ENCODE results near the gene GPBP1L1. TPM values are rescaled to one million over a fixed set of nuclear protein-coding genes. Genes with fewer than 3 reads are reported as not detected.

Gene GPBP1L1
- total and polyA plus RNA-seq, 7 donors, result 77.5 to 142 (median 109) TPM

DNA sequence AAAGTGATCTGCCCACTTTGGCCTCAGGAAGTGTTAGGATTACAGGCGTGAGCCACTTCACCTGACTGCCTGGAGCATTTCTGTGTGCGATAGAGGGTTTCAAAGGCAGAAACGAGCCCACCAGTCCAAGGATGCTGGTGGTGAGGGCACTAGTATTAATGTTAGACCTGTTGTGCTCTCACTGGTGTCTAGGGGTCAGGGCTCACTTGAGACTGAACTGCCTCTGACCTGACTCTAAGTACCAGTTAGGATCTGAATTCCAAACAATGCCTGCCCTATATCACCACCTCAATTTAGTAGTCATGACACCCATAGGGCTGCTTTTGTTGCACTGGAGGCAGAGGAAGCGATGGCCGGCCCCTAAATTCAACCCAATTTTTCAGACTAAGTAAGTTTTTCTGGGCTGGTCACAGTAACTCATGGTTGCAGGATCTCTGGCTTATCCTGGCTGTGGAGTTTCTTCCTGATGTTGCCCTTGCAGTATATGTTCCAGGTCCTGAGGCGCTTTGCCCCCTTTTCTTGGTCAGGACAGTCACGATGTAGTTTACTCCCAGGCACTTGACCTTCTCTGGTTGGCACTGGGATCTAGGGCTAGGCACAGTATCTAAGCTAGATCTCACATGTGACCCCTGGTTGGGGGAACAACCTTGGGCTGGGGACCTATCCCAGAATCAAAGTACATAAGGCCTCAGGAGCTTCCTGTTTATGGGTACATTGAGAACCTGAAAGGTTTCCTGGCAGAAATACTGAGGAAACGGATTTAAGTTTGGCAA is 67.0 kb downstream of the GPBP1L1 start:
- no peak for DNase-seq
- intact Hi-C loops (cut with DNase I), result no loop called here
- Histone ChIP-seq H3K4me3 (no peak overlapping the region), H3K9me3 (no peaks in the 10 kb centered on the region), H3K27me3 (no peaks in the 10 kb centered on the region), H3K4me1 (peaks cover 0 to 20% (median 13%) of the 10 kb centered on the region in 4 donors), H3K36me3 (peaks cover 17 to 43% (median 39%) of the 10 kb centered on the region in 4 donors), H3K27ac (peak overlapping the region; percentile 17 to 33 (median 28))
- 65 to 66% methylated on average over 8 of the region's 8 CpGs for WGBS, 2 donors
- no peak for TF ChIP-seq CTCF (IDR thresholded peaks at IDR 0.05)
- peak in 1 of 4 donors; percentile 63 for TF ChIP-seq EP300 (IDR thresholded peaks at IDR 0.05)
- TF ChIP-seq POLR2A (IDR thresholded peaks at IDR 0.05), result no peak
- TF ChIP-seq POLR2AphosphoS5 (IDR thresholded peaks at IDR 0.05), result peak in 2 of 4 donors; percentile 4 to 23

DNA sequence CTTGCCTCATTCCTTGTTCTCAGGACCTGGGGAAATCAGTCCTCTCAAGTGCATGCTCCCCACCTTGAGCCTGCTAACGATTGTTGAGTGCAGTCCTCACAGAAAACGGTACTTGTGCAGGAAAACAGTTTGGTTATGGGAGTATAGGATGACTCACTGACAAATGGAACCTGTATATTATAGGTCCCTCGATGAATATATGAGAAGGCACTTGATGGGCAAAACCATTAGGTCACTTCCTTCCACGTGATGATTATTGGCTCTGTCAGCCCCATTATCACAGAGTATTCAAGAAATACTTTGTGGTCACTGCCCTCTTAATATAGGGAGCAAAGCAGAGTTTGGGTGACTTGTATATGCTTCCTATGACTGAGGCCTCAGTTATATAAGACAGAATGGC is 68.7 kb downstream of the GPBP1L1 start:
- peaks cover 17 to 59% (median 41%) of the 10 kb centered on the region in 4 donors for H3K36me3 ChIP-seq
- DNase-seq, result no peak
- peaks cover 0 to 12% (median 9%) of the 10 kb centered on the region in 4 donors for H3K4me1 ChIP-seq
- intact Hi-C loops (cut with DNase I), result no loop called here
- H3K9me3 ChIP-seq, result no peaks in the 10 kb centered on the region
- WGBS, 2 donors, result 74 to 83% methylated on average over 4 of the region's 4 CpGs
- no peaks in the 10 kb centered on the region for H3K27me3 ChIP-seq
- no peak overlapping the region for H3K4me3 ChIP-seq
- no peak for TF ChIP-seq CTCF (IDR thresholded peaks at IDR 0.05)
- TF ChIP-seq EP300 (IDR thresholded peaks at IDR 0.05), result no peak
- TF ChIP-seq POLR2A (IDR thresholded peaks at IDR 0.05), result no peak
- TF ChIP-seq POLR2AphosphoS5 (IDR thresholded peaks at IDR 0.05), result no peak
- no peak overlapping the region for H3K27ac ChIP-seq

DNA sequence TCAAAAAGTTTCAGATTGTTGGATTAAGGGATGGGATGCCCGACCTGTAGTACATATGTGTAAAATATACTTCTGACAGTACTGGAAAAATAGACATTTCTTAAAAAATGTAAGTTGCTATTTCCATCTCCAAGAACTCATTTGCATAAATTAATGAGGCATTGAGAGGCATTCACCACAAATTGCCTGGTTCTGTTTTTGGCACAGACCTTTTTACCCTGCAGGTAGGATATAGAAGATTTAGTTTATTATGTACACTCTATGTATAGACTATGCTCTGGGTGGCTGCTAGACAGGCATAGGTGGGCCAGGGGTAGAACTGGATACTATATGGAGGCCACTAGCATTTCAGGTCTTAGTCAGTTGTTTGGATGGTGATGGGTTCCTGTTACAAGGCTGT is 70.4 kb downstream of the GPBP1L1 start:
- intact Hi-C loops (cut with DNase I), result no loop called here
- DNase-seq, result no peak
- Histone ChIP-seq H3K4me3 (no peak overlapping the region), H3K36me3 (peaks cover 17 to 69% (median 41%) of the 10 kb centered on the region in 4 donors), H3K4me1 (no peaks in the 10 kb centered on the region), H3K27me3 (no peaks in the 10 kb centered on the region), H3K27ac (no peak overlapping the region), H3K9me3 (no peaks in the 10 kb centered on the region)
- 84 to 93% methylated on average over 1 of the region's 1 CpG for WGBS, 2 donors
- no peak for TF ChIP-seq POLR2AphosphoS5 (IDR thresholded peaks at IDR 0.05)
- TF ChIP-seq CTCF (IDR thresholded peaks at IDR 0.05), result no peak
- TF ChIP-seq EP300 (IDR thresholded peaks at IDR 0.05), result no peak
- TF ChIP-seq POLR2A (IDR thresholded peaks at IDR 0.05), result no peak

DNA sequence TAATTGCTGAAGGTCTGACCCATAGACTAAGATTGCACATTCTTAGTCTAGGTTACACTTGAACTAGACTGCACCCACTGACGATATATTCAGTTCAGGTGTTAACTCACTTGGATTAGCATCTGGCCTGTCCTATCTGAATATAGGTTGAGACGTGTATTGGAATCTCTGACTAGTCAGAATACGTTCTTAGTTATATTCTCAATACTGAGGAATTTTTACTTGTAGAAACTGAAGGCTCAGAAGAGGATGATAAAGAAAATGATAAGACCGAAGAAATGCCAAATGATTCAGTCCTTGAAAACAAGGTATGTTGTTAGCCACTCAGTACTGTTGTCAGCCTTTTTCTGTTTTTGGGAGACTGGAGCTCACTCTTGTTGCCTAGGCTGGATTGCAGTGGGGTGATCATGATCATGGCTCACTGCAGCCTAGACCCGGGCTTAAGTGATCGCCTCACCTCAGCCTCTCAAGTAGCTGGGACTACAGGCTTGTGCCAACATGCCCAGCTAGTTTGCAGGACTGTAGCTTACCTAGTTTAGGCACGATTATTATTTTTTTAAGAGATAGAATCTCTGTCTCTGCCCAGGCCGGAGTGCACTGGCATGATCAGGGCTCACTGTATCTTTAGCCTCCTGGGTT is 73.3 kb downstream of the GPBP1L1 start:
- Histone ChIP-seq H3K4me1 (no peaks in the 10 kb centered on the region), H3K27ac (no peak overlapping the region), H3K27me3 (no peaks in the 10 kb centered on the region), H3K9me3 (no peaks in the 10 kb centered on the region), H3K36me3 (peaks cover 17 to 85% (median 35%) of the 10 kb centered on the region in 4 donors), H3K4me3 (no peak overlapping the region)
- no peak for DNase-seq
- 85% methylated on average over 8 of the region's 8 CpGs for WGBS, 2 donors
- TF ChIP-seq POLR2A (IDR thresholded peaks at IDR 0.05) (no peak), CTCF (IDR thresholded peaks at IDR 0.05) (no peak), EP300 (IDR thresholded peaks at IDR 0.05) (no peak), POLR2AphosphoS5 (IDR thresholded peaks at IDR 0.05) (no peak)
- intact Hi-C loops (cut with DNase I), result no loop called here
